COLO668 (cell line): ENCODE data around the gene C2orf78.

Experiments
- DNase-seq: peaks from one replicate; lab custom pipeline; 2025; ENCODE audit not compliant: unreplicated experiment; lab: John Stamatoyannopoulos, UW

Gene C2orf78

GRCh38 chr2:73836141-73836943 is 52.4 kb downstream of the C2orf78 start:
- peak; percentile 21 for DNase-seq

GRCh38 chr2:73837847-73838585 is 54.0 kb downstream of the C2orf78 start:
- DNase-seq, result no peak

- no peak for DNase-seq
Observed at GRCh38 chr2:73838889-73839534, 55.0 kb downstream of the C2orf78 start.

- no peak for DNase-seq
Observed at GRCh38 chr2:73839653-73840411, 55.8 kb downstream of the C2orf78 start.

- DNase-seq, result peak; percentile 42
Observed at GRCh38 chr2:73841912-73842738, 58.1 kb downstream of the C2orf78 start.

- no peak for DNase-seq
Observed at GRCh38 chr2:73842739-73843019, 58.7 kb downstream of the C2orf78 start.

- DNase-seq, result no peak
Observed at GRCh38 chr2:73844087-73844486, 60.1 kb downstream of the C2orf78 start.

- no peak for DNase-seq
Observed at GRCh38 chr2:73850009-73850408, 66.0 kb downstream of the C2orf78 start.

- DNase-seq, result peak; percentile 5
Observed at GRCh38 chr2:73851274-73851673, 67.3 kb downstream of the C2orf78 start.

GRCh38 chr2:73852020-73852419 is 68.0 kb downstream of the C2orf78 start:
- DNase-seq, result no peak

GRCh38 chr2:73855526-73855925 is 71.5 kb downstream of the C2orf78 start:
- no peak for DNase-seq

- DNase-seq, result no peak
Observed at GRCh38 chr2:73856214-73856613, 72.2 kb downstream of the C2orf78 start.

GRCh38 chr2:73859721-73860586 is 76.0 kb downstream of the C2orf78 start:
- DNase-seq, result no peak

- DNase-seq, result no peak
Observed at GRCh38 chr2:73862987-73863386, 79.0 kb downstream of the C2orf78 start.
